Rectal smooth muscle tissue (tissue), 1 donor: Measurements from ENCODE around the gene TSPO2.
"Not testable (repeated sequence)": the region's sequence is repeated elsewhere in the genome, so short reads cannot be mapped to it uniquely, and the experiment has no call there.

Experiments
- H3K27ac ChIP-seq: one replicate; pipeline ENCODE4 v1.7.0; 2013; ENCODE audit warnings: low read depth, low read length, inconsistent platforms
- H3K27me3 ChIP-seq: one replicate; pipeline ENCODE4 v1.7.0; 2013; ENCODE audit warnings: low read length; ENCODE audit not compliant: control insufficient read depth, insufficient read depth
- H3K36me3 ChIP-seq: one replicate; pipeline ENCODE4 v1.7.0; 2013; ENCODE audit warnings: low read length; ENCODE audit not compliant: control insufficient read depth, insufficient read depth
- H3K4me1 ChIP-seq: one replicate; pipeline ENCODE4 v1.7.0; 2013; ENCODE audit warnings: low read length; ENCODE audit not compliant: control insufficient read depth, insufficient read depth
- H3K4me3 ChIP-seq: one replicate; pipeline ENCODE4 v1.7.0; 2013; ENCODE audit warnings: low read length
- H3K9ac ChIP-seq: one replicate; pipeline ENCODE4 v1.7.0; 2013; ENCODE audit warnings: low read length

Gene TSPO2

DNA sequence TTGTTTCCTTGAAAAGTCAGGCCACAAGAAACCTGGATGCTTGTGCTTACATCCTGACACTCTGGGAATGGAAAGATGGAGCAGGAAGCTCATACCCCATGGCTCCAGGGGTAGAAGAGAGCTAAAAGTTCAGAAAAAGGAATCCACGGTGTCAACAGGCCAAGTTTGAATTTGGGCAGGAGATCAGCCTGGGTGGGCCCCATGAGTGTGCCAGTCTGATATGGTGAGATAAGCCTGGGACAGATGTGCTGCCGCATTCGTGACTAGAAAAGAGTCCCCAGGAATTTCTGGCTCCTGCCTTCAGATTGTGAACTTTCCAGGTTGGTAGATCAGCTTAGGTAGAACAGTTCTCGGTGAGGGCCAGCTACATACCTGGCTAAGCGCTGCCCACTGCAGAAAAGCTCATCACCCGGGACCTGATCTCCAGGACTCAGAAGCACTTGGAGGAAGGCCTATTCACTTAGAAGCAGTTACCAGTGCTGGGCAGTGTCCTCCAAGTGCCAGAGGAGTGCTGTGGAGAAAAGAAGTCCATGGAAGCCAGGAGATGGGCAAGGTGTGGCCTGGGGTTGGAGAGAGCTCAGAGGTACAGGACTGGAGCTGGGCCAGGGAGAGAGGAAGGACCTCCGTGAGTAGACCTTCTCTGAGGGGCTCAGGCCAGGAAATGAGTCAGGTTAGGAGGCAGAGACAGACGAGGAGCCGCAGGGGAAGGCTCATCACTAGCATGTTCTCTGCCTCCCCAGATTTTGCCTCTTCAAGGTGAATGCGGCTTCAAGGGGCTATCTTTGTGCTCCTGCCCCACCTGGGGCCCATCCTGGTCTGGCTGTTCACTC, at the start of gene TSPO2:
TSS of gene TSPO2 (plus strand) at position 242 of the 830 bp plus-strand sequence. CDS start at position 761, 519 bp downstream.
- Histone ChIP-seq H3K4me1 (no peaks in the 10 kb centered on the region), H3K4me3 (no peak within 1 kb of the TSS), H3K36me3 (no peaks in the 10 kb centered on the region), H3K27me3 (no peaks in the 10 kb centered on the region), H3K9ac (no peak within 1 kb of the TSS), H3K27ac (no peak within 1 kb of the TSS)

- Histone ChIP-seq H3K36me3 (no peaks in the 10 kb centered on the region), H3K27me3 (no peaks in the 10 kb centered on the region), H3K9ac (no peak overlapping the region), H3K4me3 (no peak overlapping the region), H3K4me1 (peaks cover 15% of the 10 kb centered on the region), H3K27ac (no peak overlapping the region)
Observed at GRCh38 chr6:40992746-40993145, 49.5 kb upstream of the TSPO2 start.

DNA sequence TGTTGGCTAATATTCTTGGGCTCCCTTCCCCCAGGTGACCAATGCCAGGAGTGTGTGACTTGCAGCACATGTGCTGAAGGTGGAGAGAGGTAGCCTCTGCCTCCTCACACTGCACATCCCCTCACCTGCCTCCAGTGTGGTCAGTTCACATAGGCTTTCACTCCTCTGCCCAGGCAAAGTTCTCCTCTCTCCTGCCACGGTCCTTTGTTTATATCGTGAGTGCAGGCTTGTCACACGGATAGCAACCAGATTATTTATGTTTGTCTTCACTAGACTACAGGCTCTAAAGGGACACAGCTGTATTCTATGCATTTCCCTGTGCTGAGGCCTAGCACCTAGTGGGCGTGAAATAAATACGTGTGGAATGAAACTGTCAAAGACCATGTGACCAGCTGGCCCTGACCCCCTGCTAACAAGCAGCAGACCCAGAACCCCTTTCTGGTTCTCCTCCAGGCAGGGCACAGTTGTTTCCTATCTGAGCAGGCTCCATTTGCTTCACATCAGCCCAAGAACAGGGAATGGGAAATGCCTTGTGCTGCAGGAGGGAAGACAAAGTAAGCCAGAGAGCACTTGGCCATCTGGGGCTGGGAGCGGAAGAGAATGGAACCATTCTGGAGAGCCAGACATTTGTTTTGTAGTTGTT, 45.6 kb upstream of the TSPO2 start:
- H3K4me3 ChIP-seq: no peak overlapping the region
- no peaks in the 10 kb centered on the region for H3K27me3 ChIP-seq
- no peaks in the 10 kb centered on the region for H3K36me3 ChIP-seq
- no peak overlapping the region for H3K9ac ChIP-seq
- H3K27ac ChIP-seq: peak overlapping the region; percentile 75
- peaks cover 15% of the 10 kb centered on the region for H3K4me1 ChIP-seq

- no peak overlapping the region for H3K9ac ChIP-seq
- H3K36me3 ChIP-seq: no peaks in the 10 kb centered on the region
- no peak overlapping the region for H3K4me3 ChIP-seq
- H3K27me3 ChIP-seq: no peaks in the 10 kb centered on the region
- H3K27ac ChIP-seq: peak overlapping the region; percentile 75
- H3K4me1 ChIP-seq: peaks cover 15% of the 10 kb centered on the region
Observed at GRCh38 chr6:40997234-40997957, 44.9 kb upstream of the TSPO2 start.

GRCh38 chr6:40998661-40999060, 43.6 kb upstream of the TSPO2 start:
- peak overlapping the region; percentile 6 for H3K27ac ChIP-seq
- no peaks in the 10 kb centered on the region for H3K36me3 ChIP-seq
- no peak overlapping the region for H3K9ac ChIP-seq
- peaks cover 15% of the 10 kb centered on the region for H3K4me1 ChIP-seq
- H3K27me3 ChIP-seq: no peaks in the 10 kb centered on the region
- H3K4me3 ChIP-seq: no peak overlapping the region

DNA sequence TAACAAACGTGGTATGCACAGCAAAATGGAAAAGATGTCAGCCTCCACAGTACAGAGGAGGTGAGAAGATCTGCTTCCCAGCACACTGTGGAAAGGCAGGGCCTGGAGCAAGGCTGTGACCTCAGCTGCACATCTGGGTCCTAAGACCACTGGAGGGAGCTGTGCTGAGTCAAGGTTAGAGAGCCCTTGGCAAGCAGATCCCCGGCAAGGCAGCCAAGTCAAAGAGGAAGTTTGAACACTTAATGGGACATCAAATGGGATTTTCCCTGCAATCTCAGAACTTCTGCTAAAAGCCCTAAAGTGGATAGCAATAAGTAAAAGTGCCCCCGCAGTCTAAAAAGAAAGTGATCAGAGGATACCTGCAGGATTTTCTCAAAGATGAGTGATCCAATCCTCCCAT, 42.7 kb upstream of the TSPO2 start:
- Histone ChIP-seq H3K4me3 (no peak overlapping the region), H3K36me3 (no peaks in the 10 kb centered on the region), H3K9ac (no peak overlapping the region), H3K4me1 (peaks cover 15% of the 10 kb centered on the region), H3K27me3 (no peaks in the 10 kb centered on the region), H3K27ac (no peak overlapping the region)

GRCh38 chr6:41000248-41000647, 42.0 kb upstream of the TSPO2 start:
- Histone ChIP-seq H3K9ac (no peak overlapping the region), H3K4me1 (peaks cover 15% of the 10 kb centered on the region), H3K4me3 (no peak overlapping the region), H3K27me3 (no peaks in the 10 kb centered on the region), H3K27ac (no peak overlapping the region), H3K36me3 (no peaks in the 10 kb centered on the region)

GRCh38 chr6:41002168-41002567, 40.1 kb upstream of the TSPO2 start:
- Histone ChIP-seq H3K27ac (no peak overlapping the region), H3K36me3 (no peaks in the 10 kb centered on the region), H3K4me1 (no peaks in the 10 kb centered on the region), H3K4me3 (no peak overlapping the region), H3K27me3 (no peaks in the 10 kb centered on the region), H3K9ac (no peak overlapping the region)

DNA sequence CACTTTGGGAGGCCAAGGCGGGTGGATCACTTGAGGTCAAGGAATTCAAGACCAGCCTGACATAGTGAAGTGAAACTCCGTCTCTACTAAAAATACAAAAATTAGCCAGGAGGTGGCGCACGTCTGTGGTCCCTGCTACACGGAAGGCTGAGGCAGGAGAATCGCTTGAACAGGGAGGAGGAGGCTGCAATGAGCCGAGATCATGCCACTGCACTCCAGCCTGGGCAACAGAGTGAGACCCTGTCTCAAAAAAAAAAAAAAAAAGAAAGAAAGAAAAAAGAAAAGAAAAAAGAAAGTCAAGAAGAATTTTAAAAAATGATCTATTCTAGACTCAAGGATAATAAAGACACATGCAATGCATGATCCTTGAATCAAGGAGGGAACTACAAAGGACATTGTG, 36.0 kb upstream of the TSPO2 start:
- H3K27ac ChIP-seq, H3K27me3 ChIP-seq, H3K4me1 ChIP-seq, H3K36me3 ChIP-seq, H3K9ac ChIP-seq, H3K4me3 ChIP-seq: not testable (repeated sequence)

DNA sequence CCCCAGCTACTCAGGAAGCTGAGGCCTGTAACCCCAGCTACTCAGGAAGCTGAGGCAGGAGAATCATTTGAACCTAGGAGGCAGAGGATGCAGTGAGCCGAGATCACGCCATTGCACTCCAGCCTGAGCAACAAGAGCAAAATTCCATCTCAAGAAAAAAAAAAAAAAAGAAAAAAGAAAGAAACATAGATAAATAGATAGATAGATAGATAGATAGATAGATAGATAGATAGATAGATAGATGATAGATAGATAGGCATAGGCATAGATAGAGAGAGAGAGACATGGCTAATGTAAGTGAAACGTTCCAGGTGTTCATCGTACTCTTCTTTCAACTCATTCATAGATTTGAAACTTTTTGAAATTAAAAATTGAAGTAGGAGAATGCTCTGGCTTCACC, 35.3 kb upstream of the TSPO2 start:
- not testable (repeated sequence) for H3K27me3 ChIP-seq, H3K4me1 ChIP-seq, H3K9ac ChIP-seq

GRCh38 chr6:41008011-41008410, 34.3 kb upstream of the TSPO2 start:
- Histone ChIP-seq H3K27ac (no peak overlapping the region), H3K4me3 (no peak overlapping the region), H3K9ac (no peak overlapping the region)

More for the DNA sequence above, 35.3 kb upstream of the TSPO2 start:
- H3K4me3 ChIP-seq, H3K27ac ChIP-seq, H3K36me3 ChIP-seq: not testable (repeated sequence)

GRCh38 chr6:41009669-41010068, 32.6 kb upstream of the TSPO2 start:
- Histone ChIP-seq H3K4me3 (no peak overlapping the region), H3K27ac (no peak overlapping the region), H3K4me1 (no peaks in the 10 kb centered on the region), H3K27me3 (no peaks in the 10 kb centered on the region), H3K9ac (no peak overlapping the region), H3K36me3 (no peaks in the 10 kb centered on the region)

More at GRCh38 chr6:41008011-41008410, 34.3 kb upstream of the TSPO2 start:
- no peaks in the 10 kb centered on the region for H3K27me3 ChIP-seq
- no peaks in the 10 kb centered on the region for H3K4me1 ChIP-seq
- H3K36me3 ChIP-seq: no peaks in the 10 kb centered on the region
